H54 (cell line): ENCODE data around the gene DOCK10.

Experiments
- DNase-seq: peaks from one replicate; pipeline ENCODE4 v3.0.0; 2011; ENCODE audit warnings: low spot score, mixed read lengths; ENCODE audit not compliant: insufficient read length
- FAIRE-seq: peaks from 3 replicates; lab custom pipeline; 2011; peaks lifted over from hg19 to GRCh38; lab: Jason Lieb, UNC
- POLR2A ChIP-seq: IDR thresholded peaks from 2 replicates; pipeline ENCODE4 v1.6.1; 2011; ENCODE audit warnings: low read depth, mild to moderate bottlenecking, low read length

The DOCK10 gene

GRCh38 chr2:224909885-224910573 is 132.2 kb downstream of the DOCK10 start:
- no peak for DNase-seq
- no peak for TF ChIP-seq POLR2A
- peak; percentile 60 for FAIRE-seq

- DNase-seq (no peak), FAIRE-seq (no peak)
- TF ChIP-seq POLR2A = no peak
Measured at GRCh38 chr2:224908818-224909217, 133.4 kb downstream of the DOCK10 start.

- FAIRE-seq = peak; percentile 80
- TF ChIP-seq POLR2A = no peak
Measured at GRCh38 chr2:224904381-224904780, 137.9 kb downstream of the DOCK10 start.

GRCh38 chr2:224903621-224904020 is 138.6 kb downstream of the DOCK10 start:
- FAIRE-seq (peak; percentile 15), DNase-seq (no peak)
- TF ChIP-seq POLR2A = no peak

More at GRCh38 chr2:224904381-224904780, 137.9 kb downstream of the DOCK10 start:
- DNase-seq = no peak

GRCh38 chr2:224901121-224901676 is 141.1 kb downstream of the DOCK10 start:
- TF ChIP-seq POLR2A = no peak
- FAIRE-seq = peak; percentile 6
- no peak for DNase-seq

DNA sequence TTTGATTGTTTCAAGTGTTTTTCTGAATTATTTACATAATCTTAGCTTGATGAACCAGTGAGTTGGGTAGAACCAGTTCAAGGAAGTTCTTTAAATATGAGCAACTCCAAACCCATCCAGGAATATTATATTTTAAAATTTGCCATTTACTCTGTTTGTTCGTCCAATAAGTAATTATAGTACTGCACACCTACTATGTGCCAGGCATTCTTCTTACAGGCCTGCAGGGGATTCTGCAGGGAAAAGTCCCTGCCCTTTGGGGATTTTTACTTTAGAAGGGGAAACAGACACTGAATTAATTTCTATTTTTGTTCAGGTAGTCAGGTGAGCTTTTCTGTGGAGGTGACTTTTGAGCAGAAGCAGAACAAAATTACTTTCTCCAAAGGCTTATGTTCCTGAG is 146.9 kb downstream of the DOCK10 start:
- no peak for TF ChIP-seq POLR2A
- DNase-seq (no peak), FAIRE-seq (no peak)

GRCh38 chr2:224894356-224894755 is 147.9 kb downstream of the DOCK10 start:
- no peak for TF ChIP-seq POLR2A
- DNase-seq (no peak), FAIRE-seq (no peak)

- no peak for TF ChIP-seq POLR2A
- no peak for FAIRE-seq
- DNase-seq = no peak
Measured at GRCh38 chr2:224893848-224894247, 148.4 kb downstream of the DOCK10 start.

- FAIRE-seq (no peak), DNase-seq (no peak)
- no peak for TF ChIP-seq POLR2A
Measured at GRCh38 chr2:224892574-224893204, 149.6 kb downstream of the DOCK10 start.

DNA sequence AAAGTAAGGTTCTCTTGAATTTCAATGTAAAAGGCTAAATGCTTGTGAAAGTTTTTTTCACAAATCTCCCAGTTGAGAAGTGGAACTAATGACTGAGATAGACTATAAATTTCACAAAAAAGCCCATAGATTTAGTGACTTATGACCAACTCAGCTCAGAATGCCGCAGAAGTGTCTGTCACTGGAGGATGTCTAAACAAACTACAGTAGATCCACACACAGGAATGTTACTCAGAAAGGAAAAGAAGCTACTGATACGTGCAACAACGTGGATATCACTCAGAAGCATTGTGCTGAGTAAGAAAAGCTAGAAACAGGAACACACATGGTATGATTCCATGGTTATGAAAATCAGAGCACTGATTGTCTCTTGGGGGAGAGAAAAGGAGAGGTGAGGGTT is 151.9 kb downstream of the DOCK10 start:
- FAIRE-seq = no peak
- DNase-seq = no peak
- no peak for TF ChIP-seq POLR2A

GRCh38 chr2:224887141-224887540 is 155.1 kb downstream of the DOCK10 start:
- no peak for TF ChIP-seq POLR2A
- FAIRE-seq (peak; percentile 67), DNase-seq (no peak)

DNA sequence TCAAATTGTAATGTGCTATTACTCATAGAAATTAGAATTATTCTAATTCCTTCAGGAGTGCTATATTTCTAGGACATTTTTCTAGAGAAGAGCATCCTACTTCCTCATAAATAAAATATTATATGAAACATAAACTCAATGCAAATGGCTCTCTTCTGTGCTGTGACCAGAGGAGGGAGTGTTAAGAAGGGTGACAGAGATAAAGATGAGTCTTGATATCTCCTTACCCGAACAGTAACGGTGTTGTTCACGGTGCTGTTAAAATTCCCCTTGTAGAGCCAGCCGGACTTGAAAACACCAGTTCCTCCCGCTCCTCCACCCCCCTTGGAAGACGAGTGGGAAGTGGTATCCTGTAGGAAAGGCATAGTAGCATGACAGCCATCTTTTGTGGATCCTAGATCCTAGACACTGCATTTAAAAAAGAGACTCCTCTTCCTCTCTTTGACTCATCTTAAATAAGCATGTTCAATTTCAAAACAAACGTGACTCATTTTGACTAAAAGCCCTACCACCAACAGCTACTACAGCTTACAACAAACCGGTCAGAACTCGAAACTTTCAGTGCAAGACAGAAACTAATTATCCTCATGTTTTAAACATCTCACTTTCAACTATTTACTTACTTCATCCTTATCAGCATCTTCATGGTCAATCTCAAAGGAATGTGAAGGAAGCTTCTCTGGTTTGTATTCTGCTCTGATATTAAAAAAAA is 156.3 kb downstream of the DOCK10 start:
- TF ChIP-seq POLR2A = no peak
- peak; percentile 21 for DNase-seq
- peak; percentile 86 for FAIRE-seq

GRCh38 chr2:224885291-224885690 is 157.0 kb downstream of the DOCK10 start:
- TF ChIP-seq POLR2A = no peak
- no peak for DNase-seq
- FAIRE-seq = no peak

- DNase-seq (no peak), FAIRE-seq (no peak)
- no peak for TF ChIP-seq POLR2A
Measured at GRCh38 chr2:224884188-224884587, 158.1 kb downstream of the DOCK10 start.

GRCh38 chr2:224883700-224884099 is 158.6 kb downstream of the DOCK10 start:
- TF ChIP-seq POLR2A = no peak
- DNase-seq = no peak
- FAIRE-seq = no peak
